Measurements from ENCODE around the gene SEMA6A.

Gene SEMA6A

GRCh38 chr5:116583862-116584222 is 9.2 kb upstream of the SEMA6A start:
- TF ChIP-seq GATA1 (IDR thresholded peaks at IDR 0.05; ENCODE audit: low read depth, low read length), result no peak
- TF ChIP-seq POLR2A (IDR thresholded peaks at IDR 0.05; ENCODE audit: low read length), result no peak
- no peak for DNase-seq

- no peak for TF ChIP-seq POLR2A (IDR thresholded peaks at IDR 0.05; ENCODE audit: low read length)
- no peak for TF ChIP-seq GATA1 (IDR thresholded peaks at IDR 0.05; ENCODE audit: low read depth, low read length)
- DNase-seq, result no peak
Observed at GRCh38 chr5:116583085-116583861, 8.7 kb upstream of the SEMA6A start.

- TF ChIP-seq POLR2A (IDR thresholded peaks at IDR 0.05; ENCODE audit: low read length) (no peak), GATA1 (IDR thresholded peaks at IDR 0.05; ENCODE audit: low read depth, low read length) (no peak)
- DNase-seq, result no peak
Observed at GRCh38 chr5:116581910-116582309, 7.3 kb upstream of the SEMA6A start.

- no peak for DNase-seq
- TF ChIP-seq POLR2A (IDR thresholded peaks at IDR 0.05; ENCODE audit: low read length), result no peak
- TF ChIP-seq GATA1 (IDR thresholded peaks at IDR 0.05; ENCODE audit: low read depth, low read length), result no peak
Observed at GRCh38 chr5:116579144-116579543, 4.5 kb upstream of the SEMA6A start.

- TF ChIP-seq POLR2A (IDR thresholded peaks at IDR 0.05; ENCODE audit: low read length) (no peak), GATA1 (IDR thresholded peaks at IDR 0.05; ENCODE audit: low read depth, low read length) (no peak)
Observed at GRCh38 chr5:116578676-116579075, 4.1 kb upstream of the SEMA6A start.

GRCh38 chr5:116577064-116577788 is 2.6 kb upstream of the SEMA6A start:
- TF ChIP-seq GATA1 (IDR thresholded peaks at IDR 0.05; ENCODE audit: low read depth, low read length) (no peak), POLR2A (IDR thresholded peaks at IDR 0.05; ENCODE audit: low read length) (no peak)
- DNase-seq, result no peak

More at GRCh38 chr5:116578676-116579075, 4.1 kb upstream of the SEMA6A start:
- DNase-seq, result no peak

GRCh38 chr5:116576053-116576713 is 1.6 kb upstream of the SEMA6A start:
- TF ChIP-seq POLR2A (IDR thresholded peaks at IDR 0.05; ENCODE audit: low read length), result no peak
- no peak for TF ChIP-seq GATA1 (IDR thresholded peaks at IDR 0.05; ENCODE audit: low read depth, low read length)
- peak; percentile 71 to 74 for DNase-seq

- TF ChIP-seq GATA1 (IDR thresholded peaks at IDR 0.05; ENCODE audit: low read depth, low read length), result no peak
- no peak for TF ChIP-seq POLR2A (IDR thresholded peaks at IDR 0.05; ENCODE audit: low read length)
- DNase-seq, result peak in 1 of 2 experiments; percentile 30
Observed at GRCh38 chr5:116575326-116576052, 866 bp upstream of the SEMA6A start.

- no peak for TF ChIP-seq GATA1 (IDR thresholded peaks at IDR 0.05; ENCODE audit: low read depth, low read length)
- TF ChIP-seq POLR2A (IDR thresholded peaks at IDR 0.05; ENCODE audit: low read length), result no peak
- peak; percentile 15 to 19 for DNase-seq
Observed at GRCh38 chr5:116573702-116574366, 789 bp downstream of the SEMA6A start.

GRCh38 chr5:116573279-116573701 is 1.3 kb downstream of the SEMA6A start:
- DNase-seq, result peak; percentile 6 to 16
- TF ChIP-seq POLR2A (IDR thresholded peaks at IDR 0.05; ENCODE audit: low read length) (no peak), GATA1 (IDR thresholded peaks at IDR 0.05; ENCODE audit: low read depth, low read length) (no peak)

- no peak for TF ChIP-seq POLR2A (IDR thresholded peaks at IDR 0.05; ENCODE audit: low read length)
- no peak for TF ChIP-seq GATA1 (IDR thresholded peaks at IDR 0.05; ENCODE audit: low read depth, low read length)
- no peak for DNase-seq
Observed at GRCh38 chr5:116572350-116573278, 2.0 kb downstream of the SEMA6A start.
